ENCODE measurements around the gene CFAP57.

GRCh38 chr1:43272576-43273571 lies 100.7 kb downstream of the CFAP57 start:
- TF ChIP-seq POLR2A (IDR thresholded peaks at IDR 0.05; ENCODE audit: low read length): no peak
- no peak for TF ChIP-seq GATA1 (IDR thresholded peaks at IDR 0.05; ENCODE audit: low read depth, low read length)
